ENCODE measurements around the gene DLGAP3. TPM values are rescaled to one million over a fixed set of nuclear protein-coding genes. Genes with fewer than 3 reads are reported as not detected.

DLGAP3 gene
- total RNA-seq, 5 donors from 2014 or later (not counting 1 experiment from before 2014, with no cell fraction given), result 0.78 to 1.6 (median 0.99) TPM

DNA sequence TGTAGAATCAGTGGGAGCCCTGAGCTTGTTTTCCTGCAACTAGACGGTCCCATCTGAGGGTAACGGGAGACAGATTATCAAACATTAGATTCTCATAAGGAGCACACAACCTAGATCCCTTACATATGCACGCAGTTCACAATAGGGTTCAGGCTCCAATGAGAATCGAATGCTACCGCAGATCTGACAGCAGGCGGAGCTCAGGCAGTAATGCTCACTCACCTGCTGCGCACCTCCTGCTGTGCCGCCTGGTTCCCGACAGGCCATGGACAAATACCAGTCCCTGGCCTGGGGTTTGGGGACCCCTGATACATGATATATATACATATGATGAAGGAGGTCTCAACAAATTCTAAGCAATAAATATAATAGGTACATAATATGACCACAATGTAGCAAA lies 50.2 kb downstream of the DLGAP3 start:
- WGBS (ENCODE audit: insufficient coverage), result 87% methylated on average over 5 of the region's 9 CpGs
- Histone ChIP-seq H3K27me3 (replicated peaks in 1 of 2; ENCODE audit: control insufficient read depth in 2 of 2, extremely low read depth in 1 of 2, insufficient read depth in 2 of 2, low read length in 1 of 2) (peaks cover 7 to 25% of the 10 kb centered on the region in 2 experiments), H3K4me3 (ENCODE audit: control insufficient read depth in 1 of 2, extremely low read depth in 1 of 2, low read length in 1 of 2) (no peak overlapping the region), H3K4me1 (ENCODE audit: control insufficient read depth in 1 of 2, extremely low read depth in 1 of 2, insufficient read depth in 2 of 2, low read length in 2 of 2) (no peaks in the 10 kb centered on the region), H3K27ac (ENCODE audit: low read length) (no peak overlapping the region), H3K36me3 (ENCODE audit: control insufficient read depth in 2 of 2, extremely low read depth in 1 of 2, insufficient read depth in 1 of 2, low read length in 1 of 2) (no peaks in the 10 kb centered on the region), H3K9me3 (peaks cover 2% of the 10 kb centered on the region)
- CTCF ChIA-PET, result interaction anchor here (0.5 to 0.6 kb wide), 2 partner anchors 13 to 317 kb away, joined by 3 to 4 read pairs; no protein-coding TSS in a partner anchor
- Mint-ChIP-seq H3K9me3 (no peaks in the 10 kb centered on the region), H3K4me3 (no peak overlapping the region), H3K36me3 (no peaks in the 10 kb centered on the region), H3K27me3 (peaks cover 34 to 54% of the 10 kb centered on the region in 2 donors), H3K27ac (no peak overlapping the region), H3K4me1 (no peaks in the 10 kb centered on the region)
- no peak for DNase-seq
- POLR2A ChIA-PET, result no interaction called here
- no peak for ATAC-seq (replicated peaks in 1 of 4)

DNA sequence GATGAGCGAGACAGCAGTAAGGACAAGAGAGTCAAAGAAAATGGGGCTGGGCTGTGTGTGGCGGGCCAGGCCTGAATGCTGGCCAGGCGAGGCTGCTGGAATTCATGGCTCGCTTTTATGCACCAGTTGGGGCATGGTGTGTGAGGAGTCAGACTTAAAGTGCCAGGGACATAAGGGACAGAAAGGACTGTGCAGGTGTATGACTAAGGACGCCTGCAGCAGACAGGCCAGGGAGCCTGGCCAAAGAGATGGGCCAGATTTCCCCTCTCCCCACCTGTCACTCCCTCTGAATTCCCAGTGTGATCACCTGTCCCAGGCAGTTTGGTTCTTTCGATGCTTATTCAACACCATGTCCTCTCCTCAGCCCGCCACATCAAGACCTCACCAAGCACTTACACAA lies 53.0 kb downstream of the DLGAP3 start:
- Mint-ChIP-seq H3K9me3 (no peaks in the 10 kb centered on the region), H3K36me3 (no peaks in the 10 kb centered on the region), H3K27me3 (peaks cover 39 to 64% of the 10 kb centered on the region in 2 donors), H3K4me1 (peaks cover 4 to 9% (median 5%) of the 10 kb centered on the region in 3 donors), H3K4me3 (no peak overlapping the region), H3K27ac (no peak overlapping the region)
- WGBS (ENCODE audit: insufficient coverage), result 71% methylated on average over 7 of the region's 7 CpGs
- peaks cover 2% of the 10 kb centered on the region for H3K9me3 ChIP-seq
- ATAC-seq (replicated peaks in 1 of 4) (no peak), DNase-seq (no peak)
- H3K27ac ChIP-seq (ENCODE audit: low read length), result no peak overlapping the region
- H3K4me3 ChIP-seq (ENCODE audit: control insufficient read depth in 1 of 2, extremely low read depth in 1 of 2, low read length in 1 of 2), result no peak overlapping the region
- peaks cover under 1 to 7% of the 10 kb centered on the region in 2 experiments for H3K4me1 ChIP-seq (ENCODE audit: control insufficient read depth in 1 of 2, extremely low read depth in 1 of 2, insufficient read depth in 2 of 2, low read length in 2 of 2)
- POLR2A ChIA-PET, result no interaction called here
- H3K27me3 ChIP-seq (replicated peaks in 1 of 2; ENCODE audit: control insufficient read depth in 2 of 2, extremely low read depth in 1 of 2, insufficient read depth in 2 of 2, low read length in 1 of 2), result peaks cover 3 to 30% of the 10 kb centered on the region in 2 experiments
- no peaks in the 10 kb centered on the region for H3K36me3 ChIP-seq (ENCODE audit: control insufficient read depth in 2 of 2, extremely low read depth in 1 of 2, insufficient read depth in 1 of 2, low read length in 1 of 2)
- CTCF ChIA-PET, result no interaction called here

DNA sequence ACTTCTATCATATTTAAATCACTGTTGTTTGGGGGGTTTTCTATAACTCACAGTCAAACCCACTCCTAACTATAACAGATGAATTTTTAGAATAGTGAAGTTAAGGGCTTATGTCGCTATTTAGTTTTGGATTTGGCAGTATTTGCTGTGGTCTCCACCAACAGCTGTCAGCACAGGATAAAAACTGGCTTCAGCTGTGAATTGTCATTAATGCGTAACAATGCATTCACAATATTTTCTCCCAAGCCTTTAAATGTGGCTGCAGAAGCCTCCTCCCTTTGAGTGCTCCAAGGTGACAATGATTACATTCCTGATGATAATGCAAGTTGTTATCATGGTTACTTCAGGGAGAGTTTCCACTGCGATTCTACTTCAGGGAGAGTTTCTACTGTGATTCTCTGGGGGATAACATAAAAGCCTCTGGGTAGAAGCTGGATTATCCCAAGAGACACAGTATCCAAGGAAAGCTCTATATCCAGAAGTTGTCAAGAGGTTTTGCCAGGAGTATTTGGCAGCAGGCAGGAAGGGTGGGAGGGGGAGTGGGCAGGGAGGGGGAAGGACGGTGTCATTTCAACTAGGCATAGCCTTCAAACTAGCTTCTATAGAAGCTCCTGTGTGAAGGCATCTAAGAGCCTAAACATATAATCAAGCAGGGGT lies 55.0 kb downstream of the DLGAP3 start:
- WGBS (ENCODE audit: insufficient coverage), result no CpG with 5 or more reads among the region's 4 CpGs
- no peak overlapping the region for H3K4me3 Mint-ChIP-seq
- H3K36me3 ChIP-seq (ENCODE audit: control insufficient read depth in 2 of 2, extremely low read depth in 1 of 2, insufficient read depth in 1 of 2, low read length in 1 of 2), result no peaks in the 10 kb centered on the region
- H3K9me3 ChIP-seq, result no peaks in the 10 kb centered on the region
- peaks cover 6 to 17% of the 10 kb centered on the region in 2 experiments for H3K4me1 ChIP-seq (ENCODE audit: control insufficient read depth in 1 of 2, extremely low read depth in 1 of 2, insufficient read depth in 2 of 2, low read length in 2 of 2)
- CTCF ChIA-PET, result no interaction called here
- no peak overlapping the region for H3K4me3 ChIP-seq (ENCODE audit: control insufficient read depth in 1 of 2, extremely low read depth in 1 of 2, low read length in 1 of 2)
- no peak overlapping the region for H3K27ac ChIP-seq (ENCODE audit: low read length)
- no peaks in the 10 kb centered on the region for H3K9me3 Mint-ChIP-seq
- POLR2A ChIA-PET, result no interaction called here
- no peak for ATAC-seq (replicated peaks in 1 of 4)
- DNase-seq, result no peak
- H3K27ac Mint-ChIP-seq, result no peak overlapping the region
- H3K27me3 ChIP-seq (replicated peaks in 1 of 2; ENCODE audit: control insufficient read depth in 2 of 2, extremely low read depth in 1 of 2, insufficient read depth in 2 of 2, low read length in 1 of 2), result peaks cover 0 to 38% of the 10 kb centered on the region in 2 experiments
- H3K36me3 Mint-ChIP-seq, result no peaks in the 10 kb centered on the region
- H3K27me3 Mint-ChIP-seq, result peaks cover 42 to 61% of the 10 kb centered on the region in 2 donors
- H3K4me1 Mint-ChIP-seq, result peaks cover 9 to 20% (median 14%) of the 10 kb centered on the region in 3 donors

DNA sequence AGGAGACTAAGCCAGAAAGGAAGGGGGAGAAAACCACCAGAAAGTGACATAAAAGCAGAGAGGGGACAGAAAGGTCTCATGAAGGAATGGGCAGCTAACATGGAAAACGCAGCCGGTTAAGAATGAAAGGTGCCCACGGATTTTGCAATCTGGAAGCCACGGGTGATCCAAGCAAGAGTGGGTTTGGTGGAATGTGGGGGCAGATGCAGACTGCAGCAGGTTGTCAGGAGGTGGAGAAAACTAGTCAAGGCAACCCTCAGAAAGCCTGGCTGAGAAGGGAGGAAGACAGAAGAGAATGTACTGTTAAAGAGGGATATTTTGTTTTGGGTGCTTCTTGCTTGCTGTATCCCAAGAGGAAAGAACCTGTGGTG lies 57.3 kb downstream of the DLGAP3 start:
- Mint-ChIP-seq H3K27ac (no peak overlapping the region), H3K4me3 (no peak overlapping the region), H3K27me3 (peaks cover 39 to 53% of the 10 kb centered on the region in 2 donors), H3K36me3 (no peaks in the 10 kb centered on the region), H3K9me3 (no peaks in the 10 kb centered on the region), H3K4me1 (peaks cover 14 to 20% (median 19%) of the 10 kb centered on the region in 3 donors)
- peaks cover 6 to 19% of the 10 kb centered on the region in 2 experiments for H3K4me1 ChIP-seq (ENCODE audit: control insufficient read depth in 1 of 2, extremely low read depth in 1 of 2, insufficient read depth in 2 of 2, low read length in 2 of 2)
- peaks cover 0 to 35% of the 10 kb centered on the region in 2 experiments for H3K27me3 ChIP-seq (replicated peaks in 1 of 2; ENCODE audit: control insufficient read depth in 2 of 2, extremely low read depth in 1 of 2, insufficient read depth in 2 of 2, low read length in 1 of 2)
- no peak for ATAC-seq (replicated peaks in 1 of 4)
- H3K27ac ChIP-seq (ENCODE audit: low read length), result no peak overlapping the region
- CTCF ChIA-PET, result interaction anchor here in 1 of 2 donors (1.0 kb wide), 1 partner anchor 19 kb away, joined by 3 read pairs; no protein-coding TSS in a partner anchor
- H3K36me3 ChIP-seq (ENCODE audit: control insufficient read depth in 2 of 2, extremely low read depth in 1 of 2, insufficient read depth in 1 of 2, low read length in 1 of 2), result no peaks in the 10 kb centered on the region
- H3K4me3 ChIP-seq (ENCODE audit: control insufficient read depth in 1 of 2, extremely low read depth in 1 of 2, low read length in 1 of 2), result no peak overlapping the region
- WGBS (ENCODE audit: insufficient coverage), result 73% methylated on average over 4 of the region's 4 CpGs
- no peaks in the 10 kb centered on the region for H3K9me3 ChIP-seq
- no peak for DNase-seq
- POLR2A ChIA-PET, result no interaction called here

DNA sequence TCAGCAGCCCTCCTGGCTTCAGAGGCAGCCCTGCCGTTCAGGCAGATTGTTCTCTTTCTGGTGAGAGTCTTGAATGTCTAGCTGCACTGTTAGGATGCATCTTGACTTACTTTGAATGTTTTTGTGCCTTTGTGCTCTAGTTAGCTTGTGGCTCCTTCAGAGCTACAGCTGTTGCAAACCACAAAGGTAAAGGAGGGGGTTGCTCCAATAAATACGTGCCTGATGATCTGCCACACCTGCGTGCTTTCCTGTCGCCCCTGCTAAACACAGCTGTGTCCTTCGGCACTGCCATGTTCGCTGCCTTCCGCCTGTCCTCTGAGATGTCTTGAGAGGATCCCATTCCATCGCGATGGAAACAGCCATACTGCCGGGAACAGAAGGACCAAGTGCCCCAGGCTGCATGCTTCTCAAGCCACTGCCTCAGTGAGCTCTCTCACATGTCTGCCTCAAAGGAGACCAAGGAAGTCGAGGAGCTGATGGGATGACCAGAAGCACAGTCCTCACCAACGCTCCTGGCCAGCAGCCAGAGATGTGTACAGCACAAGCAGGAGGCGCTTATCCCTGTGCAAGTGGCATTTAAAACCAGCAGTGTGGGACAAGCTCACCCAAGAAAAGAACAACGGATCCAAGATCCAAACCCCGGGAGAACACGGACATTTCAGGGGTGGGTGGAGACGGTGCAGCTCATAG lies 57.9 kb downstream of the DLGAP3 start:
- ATAC-seq (replicated peaks in 1 of 4) (peak in 3 of 4 experiments; percentile 25 to 73 (median 37)), DNase-seq (no peak)
- H3K4me1 Mint-ChIP-seq, result peaks cover 14 to 21% (median 20%) of the 10 kb centered on the region in 3 donors
- peak overlapping the region in 1 of 3 donors; percentile 74 for H3K4me3 Mint-ChIP-seq
- ChIA-PET CTCF (interaction anchor here in 1 of 2 donors (1.0 kb wide), 1 partner anchor 19 kb away, joined by 3 read pairs; no protein-coding TSS in a partner anchor), POLR2A (no interaction called here)
- Histone ChIP-seq H3K4me3 (ENCODE audit: control insufficient read depth in 1 of 2, extremely low read depth in 1 of 2, low read length in 1 of 2) (peak overlapping the region in 1 of 2 donors; percentile 5), H3K27ac (ENCODE audit: low read length) (no peak overlapping the region), H3K9me3 (no peaks in the 10 kb centered on the region), H3K27me3 (replicated peaks in 1 of 2; ENCODE audit: control insufficient read depth in 2 of 2, extremely low read depth in 1 of 2, insufficient read depth in 2 of 2, low read length in 1 of 2) (peaks cover 0 to 31% of the 10 kb centered on the region in 2 experiments), H3K36me3 (ENCODE audit: control insufficient read depth in 2 of 2, extremely low read depth in 1 of 2, insufficient read depth in 1 of 2, low read length in 1 of 2) (no peaks in the 10 kb centered on the region), H3K4me1 (ENCODE audit: control insufficient read depth in 1 of 2, extremely low read depth in 1 of 2, insufficient read depth in 2 of 2, low read length in 2 of 2) (peaks cover 6 to 24% of the 10 kb centered on the region in 2 experiments)
- H3K27me3 Mint-ChIP-seq, result peaks cover 34 to 48% of the 10 kb centered on the region in 2 donors
- H3K9me3 Mint-ChIP-seq, result no peaks in the 10 kb centered on the region
- WGBS (ENCODE audit: insufficient coverage), result 41% methylated on average over 16 of the region's 17 CpGs
- H3K36me3 Mint-ChIP-seq, result no peaks in the 10 kb centered on the region
- H3K27ac Mint-ChIP-seq, result peak overlapping the region; percentile 41 to 83

DNA sequence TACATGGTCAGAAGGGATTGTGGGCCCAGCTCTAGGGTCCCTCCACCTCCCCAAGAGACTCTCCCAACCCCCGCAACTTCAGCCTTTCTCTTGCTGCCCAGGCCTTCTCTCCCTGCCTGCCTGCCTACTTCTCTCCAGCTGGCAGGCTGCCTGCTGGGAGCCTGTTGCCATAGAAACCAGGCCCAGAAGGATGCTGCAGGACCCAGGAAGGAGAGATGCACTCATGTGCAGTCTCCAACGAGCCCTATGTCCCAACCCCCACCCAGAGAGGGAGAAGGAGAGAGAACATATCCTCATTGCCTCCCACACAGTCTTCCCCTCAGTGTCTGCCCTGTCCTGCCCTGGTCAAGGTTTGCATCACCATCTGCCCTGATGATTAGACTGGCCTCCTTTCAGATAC lies 59.1 kb downstream of the DLGAP3 start:
- ATAC-seq (replicated peaks in 1 of 4) (no peak), DNase-seq (no peak)
- Histone ChIP-seq H3K4me1 (ENCODE audit: control insufficient read depth in 1 of 2, extremely low read depth in 1 of 2, insufficient read depth in 2 of 2, low read length in 2 of 2) (peaks cover 8 to 30% of the 10 kb centered on the region in 2 experiments), H3K36me3 (ENCODE audit: control insufficient read depth in 2 of 2, extremely low read depth in 1 of 2, insufficient read depth in 1 of 2, low read length in 1 of 2) (no peaks in the 10 kb centered on the region), H3K27ac (ENCODE audit: low read length) (no peak overlapping the region), H3K9me3 (no peaks in the 10 kb centered on the region), H3K27me3 (replicated peaks in 1 of 2; ENCODE audit: control insufficient read depth in 2 of 2, extremely low read depth in 1 of 2, insufficient read depth in 2 of 2, low read length in 1 of 2) (peaks cover 0 to 21% of the 10 kb centered on the region in 2 experiments), H3K4me3 (ENCODE audit: control insufficient read depth in 1 of 2, extremely low read depth in 1 of 2, low read length in 1 of 2) (no peak overlapping the region)
- Mint-ChIP-seq H3K27me3 (peaks cover 24 to 36% of the 10 kb centered on the region in 2 donors), H3K4me1 (peaks cover 18 to 24% (median 20%) of the 10 kb centered on the region in 3 donors), H3K4me3 (no peak overlapping the region), H3K36me3 (no peaks in the 10 kb centered on the region), H3K27ac (no peak overlapping the region), H3K9me3 (no peaks in the 10 kb centered on the region)
- POLR2A ChIA-PET, result interaction anchor here in 1 of 2 donors (0.6 kb wide), 1 partner anchor 1041 kb away, joined by 3 read pairs; no protein-coding TSS in a partner anchor
- CTCF ChIA-PET, result interaction anchor here (0.6 to 2.1 kb wide), 2 partner anchors 18 to 91 kb away, joined by 3 to 6 read pairs; no protein-coding TSS in a partner anchor
- whole genome bisulfite sequencing (ENCODE audit: insufficient coverage), result 80% methylated on average over 1 of the region's 2 CpGs

Measured in T-cell (primary cell).